Measurements from ENCODE around the gene PALLD. TPM values are rescaled to one million over a fixed set of nuclear protein-coding genes. Genes with fewer than 3 reads are reported as not detected.
"Not testable (repeated sequence)": the region's sequence is repeated elsewhere in the genome, so short reads cannot be mapped to it uniquely, and the experiment has no call there.

PALLD gene
- total RNA-seq, 1 experiment from 2014 or later, result 6.5 TPM

DNA sequence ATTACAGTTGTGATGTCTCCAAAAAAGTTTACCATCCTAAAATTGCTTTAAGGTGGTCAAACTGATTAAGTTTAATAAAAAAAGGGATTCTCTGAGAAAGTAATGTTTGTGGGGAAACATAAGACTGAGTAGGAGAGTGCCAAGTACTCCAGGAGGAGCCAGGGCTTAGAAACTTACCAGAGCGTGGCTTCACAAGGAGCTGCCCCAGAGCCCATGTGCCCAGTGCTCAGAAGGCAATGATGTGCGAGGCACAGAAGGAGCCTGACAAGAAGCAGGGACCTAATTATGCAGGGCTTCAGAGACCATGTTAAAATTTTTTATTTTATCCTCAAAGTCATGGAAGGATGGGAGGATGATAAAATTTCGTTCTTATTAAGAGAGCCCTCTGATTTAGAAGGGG lies 204.2 kb downstream of the PALLD start:
- TF ChIP-seq, protein P1, sequence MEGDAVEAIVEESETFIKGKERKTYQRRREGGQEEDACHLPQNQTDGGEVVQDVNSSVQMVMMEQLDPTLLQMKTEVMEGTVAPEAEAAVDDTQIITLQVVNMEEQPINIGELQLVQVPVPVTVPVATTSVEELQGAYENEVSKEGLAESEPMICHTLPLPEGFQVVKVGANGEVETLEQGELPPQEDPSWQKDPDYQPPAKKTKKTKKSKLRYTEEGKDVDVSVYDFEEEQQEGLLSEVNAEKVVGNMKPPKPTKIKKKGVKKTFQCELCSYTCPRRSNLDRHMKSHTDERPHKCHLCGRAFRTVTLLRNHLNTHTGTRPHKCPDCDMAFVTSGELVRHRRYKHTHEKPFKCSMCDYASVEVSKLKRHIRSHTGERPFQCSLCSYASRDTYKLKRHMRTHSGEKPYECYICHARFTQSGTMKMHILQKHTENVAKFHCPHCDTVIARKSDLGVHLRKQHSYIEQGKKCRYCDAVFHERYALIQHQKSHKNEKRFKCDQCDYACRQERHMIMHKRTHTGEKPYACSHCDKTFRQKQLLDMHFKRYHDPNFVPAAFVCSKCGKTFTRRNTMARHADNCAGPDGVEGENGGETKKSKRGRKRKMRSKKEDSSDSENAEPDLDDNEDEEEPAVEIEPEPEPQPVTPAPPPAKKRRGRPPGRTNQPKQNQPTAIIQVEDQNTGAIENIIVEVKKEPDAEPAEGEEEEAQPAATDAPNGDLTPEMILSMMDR (IDR thresholded peaks at IDR 0.05), result no peak
- TF ChIP-seq POLR2AphosphoS5 (IDR thresholded peaks at IDR 0.05; ENCODE audit: low read depth, low read length) (no peak), TCF7L2 (IDR thresholded peaks at IDR 0.05; ENCODE audit: low read depth, low read length) (no peak), SIN3A (IDR thresholded peaks at IDR 0.05; ENCODE audit: borderline replicate concordance, insufficient read depth, low read depth, low read length) (no peak)
- TF ChIP-seq, protein P2, sequence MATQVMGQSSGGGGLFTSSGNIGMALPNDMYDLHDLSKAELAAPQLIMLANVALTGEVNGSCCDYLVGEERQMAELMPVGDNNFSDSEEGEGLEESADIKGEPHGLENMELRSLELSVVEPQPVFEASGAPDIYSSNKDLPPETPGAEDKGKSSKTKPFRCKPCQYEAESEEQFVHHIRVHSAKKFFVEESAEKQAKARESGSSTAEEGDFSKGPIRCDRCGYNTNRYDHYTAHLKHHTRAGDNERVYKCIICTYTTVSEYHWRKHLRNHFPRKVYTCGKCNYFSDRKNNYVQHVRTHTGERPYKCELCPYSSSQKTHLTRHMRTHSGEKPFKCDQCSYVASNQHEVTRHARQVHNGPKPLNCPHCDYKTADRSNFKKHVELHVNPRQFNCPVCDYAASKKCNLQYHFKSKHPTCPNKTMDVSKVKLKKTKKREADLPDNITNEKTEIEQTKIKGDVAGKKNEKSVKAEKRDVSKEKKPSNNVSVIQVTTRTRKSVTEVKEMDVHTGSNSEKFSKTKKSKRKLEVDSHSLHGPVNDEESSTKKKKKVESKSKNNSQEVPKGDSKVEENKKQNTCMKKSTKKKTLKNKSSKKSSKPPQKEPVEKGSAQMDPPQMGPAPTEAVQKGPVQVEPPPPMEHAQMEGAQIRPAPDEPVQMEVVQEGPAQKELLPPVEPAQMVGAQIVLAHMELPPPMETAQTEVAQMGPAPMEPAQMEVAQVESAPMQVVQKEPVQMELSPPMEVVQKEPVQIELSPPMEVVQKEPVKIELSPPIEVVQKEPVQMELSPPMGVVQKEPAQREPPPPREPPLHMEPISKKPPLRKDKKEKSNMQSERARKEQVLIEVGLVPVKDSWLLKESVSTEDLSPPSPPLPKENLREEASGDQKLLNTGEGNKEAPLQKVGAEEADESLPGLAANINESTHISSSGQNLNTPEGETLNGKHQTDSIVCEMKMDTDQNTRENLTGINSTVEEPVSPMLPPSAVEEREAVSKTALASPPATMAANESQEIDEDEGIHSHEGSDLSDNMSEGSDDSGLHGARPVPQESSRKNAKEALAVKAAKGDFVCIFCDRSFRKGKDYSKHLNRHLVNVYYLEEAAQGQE (IDR thresholded peaks at IDR 0.05; ENCODE audit: insufficient read depth in 1 of 2, low read depth in 2 of 2, low read length in 1 of 2), result no peak
- BruUV-seq (replicated peaks), result no TSS peak
- ChIA-PET POLR2A (no interaction called here), CTCF (no interaction called here)
- DNase-seq (ENCODE audit: low read depth, low spot score) (no peak), ATAC-seq (no peak)
- no peak overlapping the region for H3K4me3 ChIP-seq (ENCODE audit: low read depth in 2 of 2, low read length in 2 of 2)
- H3K36me3 ChIP-seq (ENCODE audit: control insufficient read depth, insufficient read depth, low read length), result no peaks in the 10 kb centered on the region
- no peaks in the 10 kb centered on the region for H3K9me3 ChIP-seq (ENCODE audit: control insufficient read depth, insufficient read depth, low read depth, low read length)
- no peak overlapping the region for H3K27ac ChIP-seq (ENCODE audit: low read length)
- intact Hi-C loops (cut with micrococcal nuclease; ENCODE audit: unreplicated experiment), result no loop called here
- in situ Hi-C loops (cut with HindIII; ENCODE audit: low pct_unique_long_range_greater_than_20kb, low sequenced_read_pairs), result no loop called here
- H3K4me1 ChIP-seq (ENCODE audit: control insufficient read depth, insufficient read depth, low read length), result no peaks in the 10 kb centered on the region; the same call in 1 of the 2 replicates
- no peaks in the 10 kb centered on the region for H3K27me3 ChIP-seq (ENCODE audit: control insufficient read depth, insufficient read depth, low read length)

DNA sequence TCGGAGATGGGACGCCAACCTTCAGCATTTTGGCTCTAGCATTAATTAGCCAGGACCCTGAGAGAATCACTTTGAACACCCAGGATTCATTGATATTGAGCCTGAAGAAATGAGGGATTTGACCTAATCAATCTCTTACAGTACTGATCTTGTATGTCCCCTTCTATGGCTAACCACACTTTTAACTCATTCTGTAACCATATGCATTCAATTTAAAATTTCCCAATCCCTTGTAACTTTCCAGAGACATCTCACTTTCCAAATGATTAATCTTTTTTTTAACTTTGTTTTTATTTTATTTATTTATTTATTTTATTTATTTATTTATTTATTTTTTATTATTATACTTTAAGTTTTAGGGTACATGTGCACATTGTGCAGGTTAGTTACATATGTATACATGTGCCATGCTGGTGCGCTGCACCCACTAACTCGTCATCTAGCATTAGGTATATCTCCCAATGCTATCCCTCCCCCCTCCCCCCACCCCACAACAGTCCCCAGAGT lies 205.8 kb downstream of the PALLD start:
- H3K27ac ChIP-seq (ENCODE audit: low read length); POLR2A ChIA-PET; BruUV-seq (replicated peaks); ATAC-seq; intact Hi-C loops (cut with micrococcal nuclease; ENCODE audit: unreplicated experiment); H3K9me3 ChIP-seq (ENCODE audit: control insufficient read depth, insufficient read depth, low read depth, low read length); H3K4me3 ChIP-seq (ENCODE audit: low read depth in 2 of 2, low read length in 2 of 2); H3K4me1 ChIP-seq (ENCODE audit: control insufficient read depth, insufficient read depth, low read length); H3K27me3 ChIP-seq (ENCODE audit: control insufficient read depth, insufficient read depth, low read length); H3K36me3 ChIP-seq (ENCODE audit: control insufficient read depth, insufficient read depth, low read length); in situ Hi-C loops (cut with HindIII; ENCODE audit: low pct_unique_long_range_greater_than_20kb, low sequenced_read_pairs); DNase-seq (ENCODE audit: low read depth, low spot score); CTCF ChIA-PET: not testable (repeated sequence)

DNA sequence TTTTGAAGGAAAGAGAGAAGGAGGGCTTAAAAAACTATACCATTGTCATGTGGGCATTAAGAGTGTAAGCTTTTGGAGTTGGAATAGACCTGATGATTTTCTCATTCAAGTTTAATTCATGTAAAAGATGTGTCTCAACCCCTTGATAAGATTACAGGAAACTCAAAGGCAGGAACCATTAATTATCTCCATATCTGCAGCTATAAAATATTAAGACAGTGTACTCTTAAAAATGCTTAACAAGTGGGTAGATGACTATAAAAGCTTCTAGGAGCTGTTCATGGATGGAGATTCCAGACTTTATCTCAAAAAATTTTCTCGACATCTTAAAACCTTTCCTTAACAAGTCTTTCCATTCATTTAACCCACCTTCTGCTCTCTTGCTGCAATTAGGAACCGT lies 208.3 kb downstream of the PALLD start:
- in situ Hi-C loops (cut with HindIII; ENCODE audit: low pct_unique_long_range_greater_than_20kb, low sequenced_read_pairs), result no loop called here
- intact Hi-C loops (cut with micrococcal nuclease; ENCODE audit: unreplicated experiment), result no loop called here
- no peak overlapping the region for H3K27ac ChIP-seq (ENCODE audit: low read length)
- no peak for TF ChIP-seq SIN3A (IDR thresholded peaks at IDR 0.05; ENCODE audit: borderline replicate concordance, insufficient read depth, low read depth, low read length)
- TF ChIP-seq, protein P2 (IDR thresholded peaks at IDR 0.05; ENCODE audit: insufficient read depth in 1 of 2, low read depth in 2 of 2, low read length in 1 of 2), result no peak
- TF ChIP-seq, protein P1 (IDR thresholded peaks at IDR 0.05), result no peak
- TF ChIP-seq TCF7L2 (IDR thresholded peaks at IDR 0.05; ENCODE audit: low read depth, low read length), result no peak
- no peak for TF ChIP-seq POLR2AphosphoS5 (IDR thresholded peaks at IDR 0.05; ENCODE audit: low read depth, low read length)
- POLR2A ChIA-PET, result no interaction called here
- BruUV-seq (replicated peaks), result no TSS peak
- no peak for DNase-seq (ENCODE audit: low read depth, low spot score)
- no peak for ATAC-seq
- no peaks in the 10 kb centered on the region for H3K4me1 ChIP-seq (ENCODE audit: control insufficient read depth, insufficient read depth, low read length)
- H3K36me3 ChIP-seq (ENCODE audit: control insufficient read depth, insufficient read depth, low read length), result no peaks in the 10 kb centered on the region
- H3K27me3 ChIP-seq (ENCODE audit: control insufficient read depth, insufficient read depth, low read length), result no peaks in the 10 kb centered on the region
- CTCF ChIA-PET, result no interaction called here
- no peaks in the 10 kb centered on the region for H3K9me3 ChIP-seq (ENCODE audit: control insufficient read depth, insufficient read depth, low read depth, low read length)
- no peak overlapping the region for H3K4me3 ChIP-seq (ENCODE audit: low read depth in 2 of 2, low read length in 2 of 2)

Measured in Panc1 (cell line).